ENCODE measurements around the gene PRKG1. TPM values are rescaled to one million over a fixed set of nuclear protein-coding genes. Genes with fewer than 3 reads are reported as not detected.

PRKG1 gene
- total RNA-seq, 1 donor from 2014 or later = 4.6 TPM

DNA sequence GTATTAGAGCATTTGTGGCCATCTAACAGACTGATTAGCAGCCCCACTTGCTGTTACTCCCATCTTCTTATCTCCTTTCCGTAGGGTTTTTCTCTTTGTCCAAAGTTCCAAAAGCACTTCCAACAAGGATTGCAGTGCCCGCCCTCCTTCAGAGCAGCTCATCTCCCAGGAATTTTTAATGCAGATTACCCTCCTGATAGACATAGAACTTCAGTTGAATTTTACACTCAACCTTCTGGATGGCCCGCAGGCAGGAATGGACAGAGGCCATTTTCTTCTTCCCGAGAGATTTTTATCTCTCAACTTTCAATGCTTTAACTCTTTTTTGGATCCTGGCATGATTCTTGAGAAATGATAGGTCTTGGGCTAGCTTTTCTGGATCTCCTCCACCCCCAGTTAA, 23.3 kb downstream of the PRKG1 start:
- Mint-ChIP-seq H3K36me3 (ENCODE audit: insufficient read depth) (no peaks in the 10 kb centered on the region), H3K4me3 (ENCODE audit: low read depth) (no peak overlapping the region), H3K27ac (no peak overlapping the region), H3K4me1 (ENCODE audit: low read depth) (no peaks in the 10 kb centered on the region), H3K27me3 (no peaks in the 10 kb centered on the region), H3K9me3 (ENCODE audit: low read depth) (no peaks in the 10 kb centered on the region)
- TF ChIP-seq, protein P1, sequence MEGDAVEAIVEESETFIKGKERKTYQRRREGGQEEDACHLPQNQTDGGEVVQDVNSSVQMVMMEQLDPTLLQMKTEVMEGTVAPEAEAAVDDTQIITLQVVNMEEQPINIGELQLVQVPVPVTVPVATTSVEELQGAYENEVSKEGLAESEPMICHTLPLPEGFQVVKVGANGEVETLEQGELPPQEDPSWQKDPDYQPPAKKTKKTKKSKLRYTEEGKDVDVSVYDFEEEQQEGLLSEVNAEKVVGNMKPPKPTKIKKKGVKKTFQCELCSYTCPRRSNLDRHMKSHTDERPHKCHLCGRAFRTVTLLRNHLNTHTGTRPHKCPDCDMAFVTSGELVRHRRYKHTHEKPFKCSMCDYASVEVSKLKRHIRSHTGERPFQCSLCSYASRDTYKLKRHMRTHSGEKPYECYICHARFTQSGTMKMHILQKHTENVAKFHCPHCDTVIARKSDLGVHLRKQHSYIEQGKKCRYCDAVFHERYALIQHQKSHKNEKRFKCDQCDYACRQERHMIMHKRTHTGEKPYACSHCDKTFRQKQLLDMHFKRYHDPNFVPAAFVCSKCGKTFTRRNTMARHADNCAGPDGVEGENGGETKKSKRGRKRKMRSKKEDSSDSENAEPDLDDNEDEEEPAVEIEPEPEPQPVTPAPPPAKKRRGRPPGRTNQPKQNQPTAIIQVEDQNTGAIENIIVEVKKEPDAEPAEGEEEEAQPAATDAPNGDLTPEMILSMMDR (IDR thresholded peaks at IDR 0.05; ENCODE audit: unreplicated experiment) = no peak
- no peak for DNase-seq (ENCODE audit: low spot score, unreplicated experiment)

DNA sequence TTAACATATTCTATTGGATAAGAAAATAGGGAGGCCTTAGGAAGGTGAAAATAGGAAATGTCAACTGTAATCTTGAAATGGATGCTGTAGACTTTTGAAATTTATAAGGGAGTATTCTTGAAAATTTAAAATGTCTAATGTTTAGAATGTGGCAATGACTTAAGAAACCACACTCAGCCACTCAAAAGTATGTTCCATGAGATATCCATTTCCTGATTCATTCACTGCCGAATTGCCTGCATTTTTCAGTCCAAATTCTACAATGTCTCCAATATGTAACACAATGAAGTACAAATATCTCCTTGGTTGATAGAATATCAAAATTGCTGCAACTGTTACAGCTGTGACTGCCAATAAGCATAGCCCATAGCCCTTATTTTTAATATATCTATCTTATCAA, 25.9 kb downstream of the PRKG1 start:
- Mint-ChIP-seq H3K36me3 (ENCODE audit: insufficient read depth) (no peaks in the 10 kb centered on the region), H3K27ac (no peak overlapping the region), H3K4me1 (ENCODE audit: low read depth) (no peaks in the 10 kb centered on the region), H3K27me3 (no peaks in the 10 kb centered on the region), H3K4me3 (ENCODE audit: low read depth) (no peak overlapping the region), H3K9me3 (ENCODE audit: low read depth) (no peaks in the 10 kb centered on the region)
- DNase-seq (ENCODE audit: low spot score, unreplicated experiment) = no peak
- TF ChIP-seq, protein P1 (IDR thresholded peaks at IDR 0.05; ENCODE audit: unreplicated experiment) = no peak

DNA sequence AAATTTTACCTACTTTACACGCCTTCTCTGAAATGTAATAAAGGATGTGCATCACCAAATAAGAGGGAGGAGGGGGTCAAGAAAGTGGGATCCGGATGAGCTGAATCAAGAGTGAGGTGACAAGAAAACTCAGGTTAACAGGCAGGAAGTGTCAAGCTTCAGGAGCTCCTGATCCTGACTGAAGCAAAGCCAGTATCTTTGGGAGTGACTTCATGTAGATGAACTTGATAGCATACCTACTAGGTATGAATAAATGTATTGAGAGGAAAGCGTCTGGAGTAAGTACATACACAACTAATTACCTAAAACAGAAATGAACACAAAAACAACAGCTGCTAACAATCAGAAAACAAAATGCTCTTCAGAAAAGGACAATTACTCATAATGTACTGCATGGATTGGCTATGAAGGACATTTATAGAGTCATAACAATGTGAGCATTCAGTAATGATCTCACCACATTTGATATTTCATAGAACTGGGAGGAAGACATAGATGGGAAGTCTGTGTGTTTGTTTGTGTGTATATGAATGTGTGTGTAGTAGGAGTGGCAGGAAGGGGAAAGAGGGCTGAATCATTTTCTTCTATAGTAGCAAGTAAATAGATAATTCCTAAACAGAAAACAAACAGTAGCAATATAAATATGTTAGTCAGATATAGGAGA, 29.4 kb downstream of the PRKG1 start:
- Mint-ChIP-seq H3K27me3 (no peaks in the 10 kb centered on the region), H3K27ac (no peak overlapping the region), H3K36me3 (ENCODE audit: insufficient read depth) (no peaks in the 10 kb centered on the region), H3K9me3 (ENCODE audit: low read depth) (no peaks in the 10 kb centered on the region), H3K4me3 (ENCODE audit: low read depth) (no peak overlapping the region), H3K4me1 (ENCODE audit: low read depth) (no peaks in the 10 kb centered on the region)
- DNase-seq (ENCODE audit: low spot score, unreplicated experiment) = no peak
- TF ChIP-seq, protein P1 (IDR thresholded peaks at IDR 0.05; ENCODE audit: unreplicated experiment) = no peak

DNA sequence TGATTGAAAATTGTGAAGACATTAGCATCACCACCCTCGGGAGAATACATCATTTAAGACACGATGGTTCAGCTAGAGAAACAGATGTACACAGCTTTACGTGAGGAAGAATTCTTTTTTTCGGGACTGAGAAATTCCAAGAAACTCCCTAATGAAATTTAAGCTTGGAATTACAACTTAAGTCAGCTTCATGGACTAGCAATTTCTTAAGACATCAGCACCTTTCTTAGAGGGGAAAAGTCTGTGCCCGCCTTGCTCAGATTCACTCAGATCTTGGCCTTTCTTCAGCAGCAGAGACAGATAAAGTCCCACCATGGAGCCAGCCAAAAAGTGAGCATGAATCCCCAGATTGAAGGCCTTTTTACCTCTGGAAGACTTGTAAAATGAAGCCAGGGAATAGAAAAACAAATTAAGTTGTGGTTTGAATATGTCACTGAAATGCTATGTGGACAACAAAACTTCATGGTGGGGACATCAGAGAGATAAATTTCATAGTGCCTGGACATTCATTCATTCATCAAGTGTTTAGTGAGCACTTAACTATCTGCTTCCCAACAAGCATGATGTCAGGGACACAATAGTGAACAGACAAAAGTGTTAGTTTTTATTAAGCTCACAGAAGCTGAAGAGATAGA, 32.1 kb downstream of the PRKG1 start:
- Mint-ChIP-seq H3K27ac (no peak overlapping the region), H3K4me1 (ENCODE audit: low read depth) (no peaks in the 10 kb centered on the region), H3K36me3 (ENCODE audit: insufficient read depth) (no peaks in the 10 kb centered on the region), H3K4me3 (ENCODE audit: low read depth) (no peak overlapping the region), H3K27me3 (no peaks in the 10 kb centered on the region), H3K9me3 (ENCODE audit: low read depth) (no peaks in the 10 kb centered on the region)
- no peak for DNase-seq (ENCODE audit: low spot score, unreplicated experiment)
- TF ChIP-seq, protein P1 (IDR thresholded peaks at IDR 0.05; ENCODE audit: unreplicated experiment) = no peak

DNA sequence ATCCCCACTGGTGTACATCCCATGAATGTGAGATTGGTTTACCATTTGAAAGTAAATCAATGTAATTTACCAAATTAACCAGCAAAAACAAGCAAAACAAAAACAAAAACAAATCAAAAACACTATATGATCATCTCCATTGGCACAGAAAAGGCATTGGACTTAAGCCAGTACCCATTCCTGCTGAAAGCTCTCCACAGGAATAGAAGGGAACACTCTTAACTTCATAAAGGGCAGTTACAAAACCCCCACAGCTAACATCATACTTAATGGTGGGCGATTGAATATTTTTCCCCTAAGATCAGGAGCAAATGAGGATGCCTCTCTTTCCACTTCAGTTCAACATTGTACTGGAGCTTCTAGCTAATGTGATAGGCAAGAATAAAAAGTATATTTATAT, 34.1 kb downstream of the PRKG1 start:
- H3K27me3 Mint-ChIP-seq = no peaks in the 10 kb centered on the region
- H3K36me3 Mint-ChIP-seq (ENCODE audit: insufficient read depth) = no peaks in the 10 kb centered on the region
- no peaks in the 10 kb centered on the region for H3K9me3 Mint-ChIP-seq (ENCODE audit: low read depth)
- no peak overlapping the region for H3K27ac Mint-ChIP-seq
- TF ChIP-seq, protein P1 (IDR thresholded peaks at IDR 0.05; ENCODE audit: unreplicated experiment) = no peak
- no peaks in the 10 kb centered on the region for H3K4me1 Mint-ChIP-seq (ENCODE audit: low read depth)
- H3K4me3 Mint-ChIP-seq (ENCODE audit: low read depth) = no peak overlapping the region
- DNase-seq (ENCODE audit: low spot score, unreplicated experiment) = no peak

All from progenitor cell of endocrine pancreas (in vitro differentiated cells).